Fibroblast of pulmonary artery (primary cell): ENCODE data around the gene SCN3A.

Source experiments
- DNase-seq: peaks from one replicate; pipeline ENCODE4 v3.0.0-alpha.2; 2010; ENCODE audit warnings: low read depth
- H3K4me3 ChIP-seq: replicated peaks from 2 replicates; pipeline ENCODE4 v1.5.1; 2011; ENCODE audit warnings: low read depth, mild to moderate bottlenecking, control low read depth, low read length, moderate library complexity
- TF ChIP-seq, protein P1 (sequence below): IDR thresholded peaks from 2 replicates; pipeline ENCODE4 v1.5.1; 2011; ENCODE audit warnings: mild to moderate bottlenecking, control low read depth, low read length, inconsistent platforms; ENCODE audit errors: missing control alignments

Gene SCN3A

DNA sequence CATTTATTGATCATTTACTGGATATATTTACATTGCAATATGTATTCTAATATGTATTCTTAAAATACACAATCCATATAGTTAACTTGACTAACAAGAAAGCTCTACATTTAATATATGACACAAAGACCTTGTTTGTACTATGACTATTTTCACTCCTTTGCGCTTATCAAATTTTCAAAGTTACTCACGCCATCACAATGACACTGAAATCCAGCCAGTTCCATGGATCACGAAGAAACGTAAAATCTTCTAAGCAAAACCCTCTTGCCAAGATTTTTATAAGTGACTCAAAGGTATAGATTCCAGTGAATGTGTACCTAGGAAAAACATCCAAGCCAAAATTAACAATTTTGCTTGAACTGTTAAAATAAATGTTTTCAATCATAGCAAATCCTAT lies 39.6 kb downstream of the SCN3A start:
- peak; percentile 10 for DNase-seq
- H3K4me3 ChIP-seq: no peak overlapping the region
- TF ChIP-seq, protein P1, sequence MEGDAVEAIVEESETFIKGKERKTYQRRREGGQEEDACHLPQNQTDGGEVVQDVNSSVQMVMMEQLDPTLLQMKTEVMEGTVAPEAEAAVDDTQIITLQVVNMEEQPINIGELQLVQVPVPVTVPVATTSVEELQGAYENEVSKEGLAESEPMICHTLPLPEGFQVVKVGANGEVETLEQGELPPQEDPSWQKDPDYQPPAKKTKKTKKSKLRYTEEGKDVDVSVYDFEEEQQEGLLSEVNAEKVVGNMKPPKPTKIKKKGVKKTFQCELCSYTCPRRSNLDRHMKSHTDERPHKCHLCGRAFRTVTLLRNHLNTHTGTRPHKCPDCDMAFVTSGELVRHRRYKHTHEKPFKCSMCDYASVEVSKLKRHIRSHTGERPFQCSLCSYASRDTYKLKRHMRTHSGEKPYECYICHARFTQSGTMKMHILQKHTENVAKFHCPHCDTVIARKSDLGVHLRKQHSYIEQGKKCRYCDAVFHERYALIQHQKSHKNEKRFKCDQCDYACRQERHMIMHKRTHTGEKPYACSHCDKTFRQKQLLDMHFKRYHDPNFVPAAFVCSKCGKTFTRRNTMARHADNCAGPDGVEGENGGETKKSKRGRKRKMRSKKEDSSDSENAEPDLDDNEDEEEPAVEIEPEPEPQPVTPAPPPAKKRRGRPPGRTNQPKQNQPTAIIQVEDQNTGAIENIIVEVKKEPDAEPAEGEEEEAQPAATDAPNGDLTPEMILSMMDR: no peak

DNA sequence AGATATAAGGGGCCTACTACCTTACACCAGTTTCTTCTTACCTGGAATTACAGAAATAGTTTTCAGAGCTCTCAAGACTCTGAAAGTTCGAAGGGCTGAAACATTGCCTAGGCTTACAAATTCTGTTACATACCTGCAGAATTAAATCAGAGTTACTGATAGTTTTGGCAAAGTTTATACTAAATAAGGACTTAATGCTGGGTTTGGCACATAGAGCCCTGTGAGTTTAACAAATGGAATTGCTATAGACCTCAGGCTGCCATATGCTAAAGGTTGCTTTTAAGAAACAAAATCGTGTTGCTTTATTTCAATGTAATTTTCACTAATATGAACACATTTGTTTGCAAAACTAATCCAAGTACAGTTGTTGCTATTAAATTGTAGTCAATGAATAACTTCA lies 40.1 kb downstream of the SCN3A start:
- TF ChIP-seq, protein P1: no peak
- no peak overlapping the region for H3K4me3 ChIP-seq
- no peak for DNase-seq

DNA sequence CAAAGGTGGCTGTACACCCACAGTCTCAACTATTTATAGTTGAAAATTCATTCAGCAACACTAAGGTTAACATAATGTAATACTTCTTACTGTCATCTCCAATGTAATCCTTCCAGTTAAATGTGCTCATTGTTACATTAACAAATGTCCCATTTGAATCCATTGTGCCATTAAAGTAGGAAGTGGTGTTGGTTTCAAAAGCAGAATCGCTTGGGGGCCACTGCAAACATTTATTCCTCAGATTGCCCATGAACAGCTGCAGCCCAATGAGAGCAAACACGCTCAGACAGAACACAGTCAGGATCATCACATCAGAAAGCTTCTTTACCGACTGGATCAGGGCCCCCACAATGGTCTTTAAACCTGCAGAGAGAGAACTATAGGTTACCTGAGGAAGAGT lies 41.4 kb downstream of the SCN3A start:
- no peak for DNase-seq

DNA sequence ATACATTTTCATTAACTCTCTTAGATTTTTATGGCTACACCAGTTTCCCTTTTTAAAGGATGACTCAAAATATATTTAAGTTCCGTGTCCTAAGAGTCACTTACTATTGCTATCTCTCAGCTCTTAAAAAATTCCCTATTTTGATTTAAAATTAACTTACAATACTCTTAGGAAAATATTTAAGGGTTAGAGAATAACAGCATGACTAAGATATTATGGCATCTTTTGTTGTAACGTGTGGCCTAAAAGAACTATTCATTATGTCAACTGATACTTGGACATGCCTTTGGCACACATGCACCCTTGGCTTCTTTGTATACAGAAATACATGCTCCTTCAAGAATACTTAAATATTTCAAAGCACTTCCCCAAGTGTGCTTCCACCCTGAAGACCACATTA lies 42.3 kb downstream of the SCN3A start:
- TF ChIP-seq, protein P1: no peak
- H3K4me3 ChIP-seq: no peak overlapping the region
- DNase-seq: peak; percentile 33

More for the DNA sequence above, 41.4 kb downstream of the SCN3A start:
- no peak overlapping the region for H3K4me3 ChIP-seq
- TF ChIP-seq, protein P1: no peak

DNA sequence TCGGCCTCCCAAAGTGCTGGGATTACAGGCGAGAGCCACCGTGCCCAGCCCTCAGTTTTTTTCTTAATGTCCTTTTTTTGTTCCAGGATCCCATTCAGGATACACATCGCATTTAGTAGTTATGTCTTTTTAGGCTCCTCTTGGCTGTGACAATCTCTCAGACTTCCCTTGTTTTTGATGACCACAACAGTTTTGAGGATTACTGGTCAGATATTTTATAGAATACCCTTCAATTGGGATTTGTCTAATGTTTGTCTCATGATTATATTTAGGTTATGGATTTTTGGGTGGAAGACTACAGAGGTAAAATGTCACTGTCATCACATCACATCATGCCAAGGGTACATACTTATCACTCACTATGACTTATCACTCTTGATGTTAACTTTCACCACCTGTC lies 46.7 kb downstream of the SCN3A start:
- TF ChIP-seq, protein P1: no peak

DNA sequence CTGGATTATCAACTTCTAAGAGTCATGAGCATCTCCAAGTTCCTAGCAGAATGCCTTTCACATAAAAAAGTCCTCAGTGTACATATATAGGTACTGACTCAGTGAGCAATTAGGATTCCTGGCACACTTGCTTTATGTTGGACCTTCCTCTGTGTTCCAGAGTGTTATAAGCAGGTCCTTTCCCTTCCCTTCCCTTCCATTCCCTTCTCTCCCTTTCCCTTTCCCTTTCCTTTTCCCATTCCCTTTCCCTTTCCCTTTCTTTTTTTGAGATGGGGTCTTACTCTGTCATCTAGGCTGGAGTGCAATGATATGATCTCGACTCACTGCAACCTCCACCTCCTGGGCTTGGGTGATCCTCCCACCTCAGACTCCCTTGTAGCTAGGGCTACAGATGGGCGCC lies 48.7 kb downstream of the SCN3A start:
- TF ChIP-seq, protein P1: no peak
- H3K4me3 ChIP-seq: no peak overlapping the region
- no peak for DNase-seq

More for the DNA sequence above, 46.7 kb downstream of the SCN3A start:
- no peak overlapping the region for H3K4me3 ChIP-seq
- no peak for DNase-seq

DNA sequence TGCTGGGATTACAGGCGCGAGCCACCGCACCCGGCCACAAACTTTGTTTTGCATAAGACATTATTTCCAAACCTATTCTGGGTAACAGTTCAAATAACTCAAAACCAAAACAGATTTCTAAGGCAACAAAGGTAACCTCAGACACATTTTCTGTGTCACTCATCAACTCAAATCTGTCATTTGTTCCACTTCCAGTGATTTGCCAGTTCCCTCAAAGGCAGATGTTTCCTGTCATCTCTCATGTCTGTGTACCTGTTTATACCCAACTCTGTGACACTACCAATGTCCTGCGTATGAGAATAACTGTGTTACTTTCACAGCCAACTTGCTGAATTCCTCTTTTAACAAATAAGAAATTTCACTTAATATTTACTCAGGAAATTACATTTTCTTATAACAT lies 54.4 kb downstream of the SCN3A start:
- no peak for DNase-seq
- H3K4me3 ChIP-seq: no peak overlapping the region
- TF ChIP-seq, protein P1: no peak
